Liver (tissue), 9 donors: Measurements from ENCODE around the gene PRELID3B. TPM values are rescaled to one million over a fixed set of nuclear protein-coding genes. Genes with fewer than 3 reads are reported as not detected.

Experiments used
- DNase-seq: peaks from one replicate; pipeline ENCODE4 v3.0.0-alpha.2; 2017; ENCODE audit warnings: low spot score
- H3K27ac ChIP-seq, 2 donors: one replicate each; pipeline ENCODE4 v1.7.0; 2013; ENCODE audit warnings: inconsistent platforms in 2 of 2, low read length in 2 of 2, control low read depth in 1 of 2, low read depth in 1 of 2, mild to moderate bottlenecking in 1 of 2
- H3K27me3 ChIP-seq, 4 donors: one replicate each; pipeline versions ENCODE4 v1.6.1 to v1.7.0; 2013; ENCODE audit warnings: low read length in 3 of 4, inconsistent platforms in 1 of 4, mild to moderate bottlenecking in 1 of 4, moderate library complexity in 1 of 4; ENCODE audit not compliant: control insufficient read depth in 4 of 4, insufficient read depth in 4 of 4
- H3K36me3 ChIP-seq, 4 donors: one replicate each; pipeline versions ENCODE4 v1.6.1 to v1.7.0; 2013; ENCODE audit warnings: low read length in 3 of 4, mild to moderate bottlenecking in 3 of 4, low read depth in 1 of 4, moderate library complexity in 1 of 4; ENCODE audit not compliant: control insufficient read depth in 4 of 4, insufficient read depth in 3 of 4
- H3K4me1 ChIP-seq, 4 donors: one replicate each; pipeline versions ENCODE4 v1.6.1 to v1.7.0; 2013; ENCODE audit warnings: low read length in 3 of 4, mild to moderate bottlenecking in 3 of 4, moderate library complexity in 1 of 4; ENCODE audit not compliant: control insufficient read depth in 4 of 4, insufficient read depth in 4 of 4
- H3K4me3 ChIP-seq, 3 donors: one replicate each; pipeline versions ENCODE4 v1.6.1 to v1.7.0; 2013; ENCODE audit warnings: low read length in 3 of 3, control low read depth in 1 of 3, low read depth in 1 of 3, mild to moderate bottlenecking in 1 of 3
- H3K9ac ChIP-seq, 2 donors: one replicate each; pipeline ENCODE4 v1.7.0; 2013; ENCODE audit warnings: low read length in 2 of 2, mild to moderate bottlenecking in 2 of 2, moderate library complexity in 2 of 2, control low read depth in 1 of 2, low read depth in 1 of 2
- H3K9me3 ChIP-seq, 4 donors: one replicate each; pipeline versions ENCODE4 v1.6.1 to v1.7.0; 2013; ENCODE audit warnings: low read length in 3 of 4; ENCODE audit not compliant: control insufficient read depth in 4 of 4
- ATF3 ChIP-seq: IDR thresholded peaks from 2 replicates; pipeline ENCODE4 v1.6.1; 2016; ENCODE audit warnings: antibody characterized with exemption
- CTCF ChIP-seq: fragments of 150-350 bp; IDR thresholded peaks from 2 replicates; pipeline ENCODE4 v1.5.1; 2017; ENCODE audit warnings: improper control_type of control experiment, low read depth, low read length; ENCODE audit not compliant: missing input control
- EGR1 ChIP-seq, 2 donors: IDR thresholded peaks; 2 replicates each; pipeline ENCODE4 v1.6.1; 2016 to 2018; ENCODE audit warnings: antibody characterized with exemption in 2 of 2, low read depth in 2 of 2
- FOXA1 ChIP-seq: IDR thresholded peaks from 2 replicates; pipeline ENCODE4 v1.6.1; 2016; ENCODE audit warnings: antibody characterized with exemption
- HNF4A ChIP-seq, 2 donors: conservative IDR thresholded peaks; 2 replicates each; pipeline ENCODE4 v1.6.1; 2016; ENCODE audit warnings: antibody characterized with exemption in 2 of 2, mild to moderate bottlenecking in 2 of 2
- HNF4G ChIP-seq: IDR thresholded peaks from 2 replicates; pipeline ENCODE4 v1.6.1; 2016; ENCODE audit warnings: antibody characterized with exemption
- JUND ChIP-seq, 2 donors: IDR thresholded peaks; 2 replicates each; pipeline ENCODE4 v1.6.1; 2016; ENCODE audit warnings: antibody characterized with exemption in 2 of 2
- MAX ChIP-seq: IDR thresholded peaks from 2 replicates; pipeline ENCODE4 v1.6.1; 2016; ENCODE audit warnings: antibody characterized with exemption
- NR2F2 ChIP-seq: IDR thresholded peaks from 2 replicates; pipeline ENCODE4 v1.6.1; 2016; ENCODE audit warnings: antibody characterized with exemption
- RAD21 ChIP-seq, 2 donors: IDR thresholded peaks; 2 replicates each; pipeline ENCODE4 v1.6.1; 2016; ENCODE audit warnings: antibody characterized with exemption in 2 of 2, mild to moderate bottlenecking in 2 of 2
- REST ChIP-seq: IDR thresholded peaks from 2 replicates; pipeline ENCODE4 v1.6.1; 2016; ENCODE audit warnings: antibody characterized with exemption, mild to moderate bottlenecking
- RXRA ChIP-seq, 2 donors: IDR thresholded peaks; 2 replicates each; pipeline ENCODE4 v1.6.1; 2017 to 2018; ENCODE audit warnings: antibody characterized with exemption in 2 of 2, mild to moderate bottlenecking in 1 of 2
- SP1 ChIP-seq: IDR thresholded peaks from 2 replicates; pipeline ENCODE4 v1.6.1; 2018; ENCODE audit warnings: antibody characterized with exemption, mild to moderate bottlenecking
- WGBS: extraction: QIAGEN DNeasy Blood & Tissue Kit; methylation state at CpG from one replicate; pipeline ENCODE4 v1.1.7; 2013; 5-methylcytosine and 5-hydroxymethylcytosine counted together
- polyA plus RNA-seq, 2 donors: library from polyadenylated mRNA; stranded (reverse) in 1 of 2; unstranded in 1 of 2; fragments of 200-250 nt in 1 of 2; fragments of >200 nt in 1 of 2; fragmentation: Nextera tagmentation in 1 of 2; extraction: Ambion mirVana in 1 of 2; gene quantifications; one replicate each; pipeline versions ENCODE4 v1.2.1 to v1.2.3, GENCODE V29; 2013 to 2015
- total RNA-seq, 2 donors: library from RNA; depleted of rRNA; stranded (reverse); fragments of >200 nt; gene quantifications; one replicate each; pipeline ENCODE4 v1.2.3, GENCODE V29; 2014
- donor health status: healthy.
- donor health status: healthy.
- donor health status: healthy.
- donor health status: healthy.
- donor health status: healthy.

Gene PRELID3B
- total RNA-seq (10 to 100 TPM; 32.0 to 38.1 TPM), polyA plus RNA-seq (10 to 100 TPM; 18.2 to 18.6 TPM)

GRCh38 chr20:59042151-59042795 lies at the start of gene PRELID3B:
TSS of gene PRELID3B (minus strand) at chr20:59042786. CDS start at chr20:59042730, 56 bp downstream.
- Histone ChIP-seq H3K9me3 (no peaks in the 10 kb centered on the region), H3K36me3 (peaks cover 3 to 9% (median 8%) of the 10 kb centered on the region in 4 donors), H3K4me1 (peaks cover 6 to 26% (median 21%) of the 10 kb centered on the region in 4 donors), H3K27ac (peak within 1 kb of the TSS; percentile 72 to 83), H3K9ac (peak within 1 kb of the TSS; percentile 48 to 63), H3K27me3 (no peaks in the 10 kb centered on the region), H3K4me3 (peak within 1 kb of the TSS; percentile 76 to 93 (median 84))
- peak; percentile 47 for DNase-seq
- under 1% methylated on average over 50 of the region's 50 CpGs for WGBS
- TF ChIP-seq FOXA1 (no peak), EGR1 (IDR thresholded peaks at IDR 0.05; ENCODE audit: low read depth in 2 of 2) (no peak), SP1 (peak; percentile 29), RXRA (IDR thresholded peaks at IDR 0.05) (peak in 1 of 2 donors; percentile 28), ATF3 (no peak), MAX (no peak), JUND (IDR thresholded peaks at IDR 0.05) (no peak), HNF4A (conservative IDR thresholded peaks at IDR 0.05) (peak; percentile 15 to 51), NR2F2 (peak; percentile 8)

- Histone ChIP-seq H3K9me3 (no peaks in the 10 kb centered on the region), H3K4me1 (peaks cover 0 to 8% (median 3%) of the 10 kb centered on the region in 4 donors), H3K9ac (no peak overlapping the region), H3K27me3 (peaks cover 0 to 2% (median 0%) of the 10 kb centered on the region in 4 donors), H3K36me3 (no peaks in the 10 kb centered on the region), H3K27ac (no peak overlapping the region), H3K4me3 (no peak overlapping the region)
- no peak for TF ChIP-seq HNF4G
- TF ChIP-seq CTCF, result peak; percentile 81
- TF ChIP-seq RAD21 (IDR thresholded peaks at IDR 0.05), result peak; percentile 83 to 87
- 12% methylated on average over 5 of the region's 5 CpGs for WGBS
- peak; percentile 85 for DNase-seq
These were observed 45.3 kb upstream of the PRELID3B start for GRCh38 chr20:59087829-59088433.

- Histone ChIP-seq H3K9me3 (no peaks in the 10 kb centered on the region), H3K36me3 (no peaks in the 10 kb centered on the region), H3K4me1 (peaks cover 0 to 8% (median 3%) of the 10 kb centered on the region in 4 donors), H3K27ac (no peak overlapping the region), H3K4me3 (no peak overlapping the region), H3K9ac (no peak overlapping the region), H3K27me3 (peaks cover 0 to 1% (median 0%) of the 10 kb centered on the region in 4 donors)
- TF ChIP-seq MAX (no peak), EGR1 (IDR thresholded peaks at IDR 0.05; ENCODE audit: low read depth in 2 of 2) (no peak), JUND (IDR thresholded peaks at IDR 0.05) (no peak), CTCF (no peak), SP1 (no peak), REST (no peak)
- no peak for DNase-seq
- 81% methylated on average over 5 of the region's 5 CpGs for WGBS
These were observed 44.3 kb upstream of the PRELID3B start for GRCh38 chr20:59086923-59087322.
